Stimulated activated CD8-positive, alpha-beta memory T cell treated with anti-CD3 and anti-CD28 coated beads, Interleukin-7, amount 100 ng/mL, for 48 hours (primary cell): Measurements from ENCODE around the gene MPC2.
A peak's percentile ranks its signal among the peaks of the same experiment; 100 is the strongest.

Experiments
- DNase-seq, 2 donors: peaks; one replicate each; pipeline ENCODE4 v3.0.0-alpha.2; 2020; ENCODE audit warnings: low read depth in 1 of 2; ENCODE audit errors: extremely low read depth in 1 of 2

Gene MPC2

DNA sequence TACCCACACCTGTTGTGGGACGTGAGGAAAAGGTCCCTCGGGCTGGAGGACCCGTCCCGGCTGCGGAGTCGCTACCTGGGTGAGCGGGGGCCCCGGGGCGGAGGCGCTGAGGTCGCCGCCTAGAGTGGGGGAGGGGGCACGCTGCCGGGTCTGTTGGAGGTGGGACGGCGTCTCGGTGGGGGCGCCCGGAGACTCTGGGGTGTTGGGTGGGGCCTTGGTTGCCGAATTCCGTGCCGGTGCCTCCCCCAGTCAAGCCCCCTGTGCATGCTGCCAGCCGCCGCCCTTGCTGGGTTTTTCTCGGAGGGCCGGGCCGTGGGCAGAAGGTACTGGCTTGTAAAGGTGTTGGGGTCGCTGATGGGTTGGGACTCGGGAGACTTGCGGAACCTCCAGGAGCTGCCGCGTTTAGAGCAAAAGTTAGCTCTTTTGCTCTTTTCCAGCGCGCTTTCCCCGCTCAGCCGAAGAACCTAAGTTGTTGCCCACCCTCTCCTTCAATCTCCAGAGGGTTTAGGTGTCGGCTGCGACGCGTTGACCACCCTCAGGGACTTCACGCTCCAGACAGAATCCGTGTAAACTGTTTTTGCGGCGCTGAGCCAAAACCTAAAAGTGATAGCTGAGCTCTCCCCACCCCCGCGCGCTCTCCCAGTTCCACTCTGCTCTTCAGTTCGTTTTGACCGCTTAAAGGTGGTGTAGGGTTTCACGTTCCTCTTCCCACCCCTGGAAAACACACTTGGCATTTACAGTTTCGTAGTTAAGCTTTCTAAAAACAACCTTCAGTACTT is at the start of gene MPC2:
TSS of gene MPC2 (minus strand) at position 143 of the 779 bp plus-strand sequence. CDS start 1,231 bp downstream, outside the sequence.
- peak; percentile 48 to 49 for DNase-seq

DNA sequence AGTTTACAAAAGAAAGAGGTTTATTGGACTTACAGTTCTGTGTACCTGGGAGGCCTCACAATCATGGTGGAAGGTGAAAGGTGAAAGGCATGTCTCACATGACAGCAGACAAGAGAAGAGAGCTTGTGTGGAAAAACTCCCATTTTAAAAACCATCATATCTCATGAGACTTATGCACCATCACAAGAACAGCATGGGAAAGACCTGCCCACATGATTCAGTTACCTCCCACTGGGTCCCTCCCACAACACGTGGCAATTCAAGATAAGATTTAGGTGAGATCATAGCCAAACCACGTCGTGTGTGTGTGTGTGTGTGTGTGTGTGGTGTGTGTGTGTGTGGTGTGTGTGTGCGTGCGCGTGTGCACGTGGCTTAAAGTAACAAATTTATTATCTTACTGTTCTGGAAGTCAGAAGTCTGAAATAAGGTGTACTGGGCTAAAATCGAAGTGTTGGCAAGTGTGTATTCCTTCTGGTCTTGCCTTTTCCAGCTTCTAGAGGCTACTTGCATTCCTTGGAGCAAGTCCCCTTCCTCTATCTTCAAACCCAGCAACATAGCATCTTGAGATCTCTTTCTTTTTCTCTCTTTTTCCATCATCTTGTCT is 48.1 kb upstream of the MPC2 start:
- DNase-seq, result peak in 1 of 2 donors; percentile 4

DNA sequence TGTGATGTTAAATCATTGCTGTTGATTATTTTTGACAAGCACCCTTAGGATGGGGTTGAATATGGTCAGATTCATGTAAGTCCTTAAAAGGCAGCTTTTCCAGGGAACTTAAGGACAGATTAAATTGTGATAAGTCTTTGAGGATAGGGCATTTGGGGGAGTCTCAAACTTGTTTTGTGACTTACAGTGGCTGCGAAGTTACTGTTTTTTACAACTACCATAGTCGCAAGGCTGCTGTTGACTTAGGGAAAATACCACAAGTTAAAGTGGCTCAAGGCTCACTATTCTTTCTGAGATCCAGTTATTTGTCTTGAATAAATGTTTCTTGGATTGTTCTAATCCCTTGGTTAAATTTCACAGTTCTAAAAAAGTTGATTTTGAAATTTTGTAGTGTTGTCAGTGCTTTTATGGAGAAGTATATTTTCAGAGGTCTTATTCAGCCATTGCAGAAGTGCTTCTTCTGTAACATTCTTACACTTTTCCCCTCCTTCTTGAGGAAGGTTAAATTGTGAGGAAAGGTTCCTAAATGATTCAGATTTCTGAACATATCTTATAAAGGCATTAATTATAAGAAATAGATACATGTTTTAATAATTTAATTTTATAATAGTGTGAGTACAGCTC is 47.0 kb upstream of the MPC2 start:
- DNase-seq, result no peak

DNA sequence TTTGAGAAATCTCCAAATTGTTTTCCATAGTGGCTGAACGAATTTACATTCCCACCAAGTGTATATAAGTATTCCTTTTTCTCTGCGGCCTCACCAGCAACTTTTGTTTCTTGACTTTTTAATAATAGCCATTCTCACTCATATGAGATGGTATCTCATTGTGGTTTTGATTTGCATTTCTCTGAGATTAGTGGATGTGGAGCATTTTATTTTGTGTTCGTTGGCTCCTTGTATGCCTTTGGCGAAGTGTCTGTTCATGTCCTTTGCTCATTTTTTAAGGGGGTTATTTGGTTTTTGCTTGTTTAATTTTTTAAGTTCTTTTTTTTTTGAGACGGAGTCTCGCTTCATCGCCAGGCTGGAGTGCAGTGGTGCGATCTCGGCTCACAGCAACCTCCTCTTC is 45.1 kb upstream of the MPC2 start:
- DNase-seq, result no peak

DNA sequence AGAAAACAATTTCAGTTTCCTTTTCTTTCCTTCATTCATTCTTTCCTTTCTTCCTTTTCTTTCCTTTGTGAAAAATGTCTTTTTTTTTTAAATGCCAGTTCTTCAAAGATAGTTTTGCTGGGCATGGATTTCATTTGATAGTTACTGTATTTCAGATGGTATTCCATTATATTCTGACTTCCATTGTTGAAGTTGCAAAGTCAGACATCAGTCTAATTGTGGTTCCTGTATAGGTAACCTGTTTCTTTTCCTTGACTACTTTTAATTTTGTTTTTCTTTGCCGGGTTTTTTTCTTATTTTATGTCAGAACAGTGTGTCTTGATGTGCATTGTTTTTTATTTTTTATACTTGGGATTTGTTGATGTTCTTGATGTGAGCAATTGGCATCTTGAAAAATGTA is 40.4 kb upstream of the MPC2 start:
- DNase-seq, result no peak

DNA sequence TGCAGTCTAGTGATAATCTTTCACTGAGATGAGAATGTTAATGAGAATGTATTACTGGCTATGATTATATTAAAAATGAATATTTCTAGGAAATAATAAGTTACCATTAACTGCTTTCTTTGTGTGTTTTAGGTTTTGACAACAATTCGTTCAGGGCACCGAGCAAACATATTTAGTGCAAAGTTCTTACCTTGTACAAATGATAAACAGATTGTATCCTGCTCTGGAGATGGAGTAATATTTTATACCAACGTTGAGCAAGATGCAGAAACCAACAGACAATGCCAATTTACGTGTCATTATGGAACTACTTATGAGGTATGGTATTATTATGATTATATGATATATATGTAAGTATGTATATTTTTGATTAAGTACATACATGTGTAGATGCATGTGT is 37.8 kb upstream of the MPC2 start:
- DNase-seq, result no peak

DNA sequence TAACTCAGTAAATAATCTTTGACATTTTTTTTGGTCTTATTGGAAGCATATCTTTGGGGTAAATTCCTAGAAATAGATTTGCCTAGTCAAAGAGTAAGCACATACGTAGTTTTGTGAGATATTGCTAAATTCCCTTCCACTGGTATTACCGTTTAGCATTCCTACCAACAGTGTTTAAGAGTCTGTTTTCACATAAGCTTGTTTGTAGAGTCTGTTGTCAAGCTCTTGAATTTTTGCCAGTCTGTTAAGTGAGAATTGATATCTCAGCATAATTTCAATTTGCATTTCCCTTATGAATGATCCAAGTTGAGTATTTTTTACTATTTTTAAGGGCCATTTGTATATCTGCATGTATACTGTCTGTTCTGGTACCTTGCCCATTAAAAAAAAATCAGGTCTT is 37.0 kb upstream of the MPC2 start:
- DNase-seq, result no peak

DNA sequence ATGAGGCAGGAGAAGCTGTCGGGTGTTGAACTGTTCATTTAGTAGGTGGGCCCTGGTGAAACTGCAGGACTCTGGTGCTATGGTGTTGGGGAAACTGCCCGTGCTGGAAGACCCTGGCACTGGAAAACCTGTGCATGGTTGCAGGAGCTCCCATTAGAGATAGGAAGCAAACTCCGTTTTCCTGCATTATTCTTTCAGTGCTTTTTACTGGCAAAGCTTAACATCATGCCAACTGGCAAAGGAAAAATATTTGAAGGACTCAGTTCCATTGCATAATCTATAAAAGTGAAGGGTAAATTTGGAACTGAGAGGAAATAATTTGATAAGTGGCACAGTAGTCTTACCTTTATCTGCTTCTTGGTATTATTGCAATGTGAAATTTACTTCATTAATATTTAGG is 31.7 kb upstream of the MPC2 start:
- DNase-seq, result no peak

DNA sequence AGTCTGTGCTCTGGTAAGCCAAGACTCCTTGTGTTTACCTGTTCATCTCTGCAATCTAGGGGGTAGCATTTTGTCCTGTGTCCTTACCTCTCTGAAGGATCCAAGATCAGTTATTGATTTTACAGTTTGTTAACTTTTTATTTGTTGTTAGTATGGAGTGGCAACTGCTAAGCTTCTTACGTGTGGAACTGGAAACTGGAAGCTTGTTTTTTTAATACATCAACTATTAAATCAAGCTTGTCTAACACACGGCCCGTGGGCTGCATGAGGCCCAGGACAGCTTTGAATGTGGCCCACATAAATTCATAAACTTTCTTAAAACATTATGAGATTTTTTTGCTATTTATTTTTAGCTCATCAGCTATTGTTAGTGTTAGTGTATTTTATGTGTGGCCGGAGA is 29.2 kb upstream of the MPC2 start:
- no peak for DNase-seq

DNA sequence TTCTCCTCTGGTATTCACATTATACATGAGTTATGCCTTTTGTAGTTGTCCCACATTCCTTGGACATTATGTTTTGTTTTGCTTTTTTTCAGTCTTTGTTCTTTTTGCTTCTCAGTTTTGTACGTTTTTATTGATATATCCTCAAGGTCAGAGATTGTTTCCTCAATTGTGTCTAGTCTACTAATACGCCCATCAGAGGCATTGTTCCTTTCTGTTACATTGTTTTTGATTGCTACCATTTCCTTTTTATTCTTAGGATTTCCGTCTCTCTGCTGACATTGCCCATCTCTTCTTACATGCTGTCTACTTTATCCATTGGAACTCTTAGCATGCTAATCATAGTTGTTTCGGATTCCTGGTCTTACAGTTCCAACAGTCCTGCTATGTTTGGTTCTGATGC is 27.8 kb upstream of the MPC2 start:
- no peak for DNase-seq

DNA sequence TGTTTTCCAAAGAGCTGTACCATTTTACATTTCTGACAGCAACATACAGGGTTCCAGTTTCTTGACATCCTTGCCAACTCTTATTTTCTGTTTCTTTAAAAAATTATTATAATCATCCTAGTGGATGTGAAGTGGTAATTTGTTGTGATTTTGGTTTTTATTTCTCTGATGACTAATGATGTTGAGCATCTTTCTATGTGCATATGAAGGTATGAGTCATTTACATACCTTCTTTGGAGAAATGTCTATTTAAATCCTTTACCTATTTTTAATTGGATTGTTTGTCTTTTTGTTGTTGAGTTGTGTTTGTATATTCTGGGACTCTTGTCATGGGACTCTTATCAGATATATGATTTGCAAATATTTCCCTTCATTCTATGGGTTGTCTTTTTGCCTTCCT is 20.8 kb upstream of the MPC2 start:
- no peak for DNase-seq

DNA sequence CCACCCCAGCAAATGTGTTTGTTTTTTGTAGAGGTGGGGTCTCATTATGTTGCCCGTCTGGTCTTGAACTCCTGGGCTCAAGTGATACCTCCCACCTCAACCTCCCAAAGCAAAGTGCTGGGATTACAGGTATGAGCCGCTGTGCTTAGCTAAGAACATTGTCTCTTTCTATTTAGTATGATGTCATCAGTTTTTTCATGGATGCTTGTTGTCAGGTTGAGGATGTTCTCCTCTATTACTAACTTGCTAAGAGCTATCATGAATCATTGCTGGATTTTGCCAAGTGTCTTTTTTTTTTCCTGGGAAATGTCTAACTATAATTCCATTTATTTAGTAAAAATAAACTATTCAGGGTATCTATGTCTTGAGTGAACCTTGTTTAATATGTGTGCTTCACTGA is 19.0 kb upstream of the MPC2 start:
- DNase-seq, result no peak

DNA sequence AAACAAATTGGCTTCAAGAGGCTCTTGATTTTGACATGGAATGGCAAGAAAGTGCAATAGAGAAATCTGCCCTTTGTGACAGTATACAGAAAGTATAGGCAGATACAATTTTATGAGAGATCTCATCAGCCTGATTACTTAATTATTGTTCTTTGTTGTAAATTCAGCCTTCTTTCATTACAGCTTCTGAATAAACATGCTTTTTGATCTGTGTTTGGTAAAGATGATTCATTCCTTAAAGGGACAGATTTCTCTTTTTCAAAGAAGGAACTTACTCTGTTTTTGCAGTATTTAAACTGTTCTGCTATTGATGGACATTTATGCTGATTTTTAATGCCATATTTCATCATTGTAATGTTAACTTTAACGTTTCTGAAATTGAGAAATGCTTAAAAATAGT is 13.7 kb upstream of the MPC2 start:
- DNase-seq, result no peak

DNA sequence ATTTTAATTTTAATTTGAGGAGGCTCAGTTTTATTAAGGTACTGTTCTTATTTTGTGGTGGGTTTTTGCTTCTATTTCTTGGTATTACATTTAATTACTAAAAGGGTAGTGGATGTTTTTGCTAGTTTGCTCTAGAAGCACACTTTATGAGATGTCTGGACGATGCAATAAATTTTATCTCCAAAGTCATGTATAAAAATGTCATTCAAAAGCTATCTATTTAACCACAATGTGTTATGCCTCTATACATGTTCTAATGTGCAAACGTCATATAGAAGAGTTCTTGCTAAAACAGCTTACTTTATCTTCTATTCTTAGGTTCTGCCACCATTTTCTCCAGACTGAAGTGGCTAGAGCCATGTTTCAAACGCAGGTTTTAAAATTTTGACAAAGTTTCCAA is 12.9 kb upstream of the MPC2 start:
- DNase-seq, result no peak

DNA sequence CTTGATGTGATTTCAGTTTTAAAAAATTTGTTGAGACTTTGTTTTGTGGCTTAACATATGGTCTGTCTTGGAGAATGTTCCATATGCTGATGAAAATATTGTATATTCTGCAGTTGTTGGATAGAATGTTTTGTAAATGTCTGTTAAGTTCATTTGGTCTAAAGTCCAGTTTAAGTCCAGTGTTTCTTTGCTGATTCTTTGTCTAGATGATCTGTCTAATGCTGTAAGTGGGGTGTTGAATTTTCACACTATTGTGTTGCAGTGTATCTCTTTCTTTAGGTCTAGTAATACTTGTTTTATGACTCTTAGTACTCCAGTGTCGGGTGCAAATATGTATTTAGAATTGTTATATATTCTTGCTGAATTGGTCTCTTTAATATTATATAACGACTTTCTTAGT is 10.9 kb upstream of the MPC2 start:
- no peak for DNase-seq

DNA sequence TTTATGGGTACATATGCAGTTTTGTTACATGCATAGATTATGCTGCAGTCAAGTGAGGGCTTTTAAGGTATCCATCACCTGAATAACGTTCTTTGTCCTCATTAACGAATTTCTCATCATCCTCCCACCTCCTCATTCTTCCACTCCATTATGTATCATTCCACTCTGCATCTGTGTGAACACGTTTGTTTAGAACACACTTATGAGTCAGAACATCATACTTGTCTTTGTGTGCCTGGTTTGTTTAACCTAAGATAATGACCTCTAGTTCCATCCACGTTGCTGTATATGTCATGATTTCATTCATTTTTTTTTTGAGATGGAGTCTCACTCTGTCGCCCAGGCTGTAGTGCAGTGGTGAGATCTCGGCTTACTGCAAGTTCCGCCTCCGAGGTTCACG is 6.7 kb upstream of the MPC2 start:
- no peak for DNase-seq

DNA sequence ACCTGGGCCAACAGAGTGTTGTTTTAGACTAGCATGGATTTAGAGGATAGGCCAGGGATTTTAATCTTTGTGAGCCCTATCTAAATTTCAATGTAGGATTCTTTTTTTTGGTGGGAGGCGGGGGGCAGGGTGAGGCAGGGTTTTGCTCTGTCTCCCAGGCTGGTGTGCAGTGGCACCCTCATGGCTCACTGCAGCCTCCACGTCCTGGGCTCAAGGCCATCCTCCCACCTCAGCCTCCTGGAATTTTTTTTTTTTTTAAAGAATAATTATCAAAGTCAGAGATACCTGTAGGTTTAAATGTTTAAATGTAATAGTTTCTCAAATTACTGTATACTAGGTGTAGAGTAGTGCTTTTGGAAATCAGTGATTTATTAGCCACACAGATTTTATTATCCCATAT is 3.4 kb upstream of the MPC2 start:
- DNase-seq, result no peak

DNA sequence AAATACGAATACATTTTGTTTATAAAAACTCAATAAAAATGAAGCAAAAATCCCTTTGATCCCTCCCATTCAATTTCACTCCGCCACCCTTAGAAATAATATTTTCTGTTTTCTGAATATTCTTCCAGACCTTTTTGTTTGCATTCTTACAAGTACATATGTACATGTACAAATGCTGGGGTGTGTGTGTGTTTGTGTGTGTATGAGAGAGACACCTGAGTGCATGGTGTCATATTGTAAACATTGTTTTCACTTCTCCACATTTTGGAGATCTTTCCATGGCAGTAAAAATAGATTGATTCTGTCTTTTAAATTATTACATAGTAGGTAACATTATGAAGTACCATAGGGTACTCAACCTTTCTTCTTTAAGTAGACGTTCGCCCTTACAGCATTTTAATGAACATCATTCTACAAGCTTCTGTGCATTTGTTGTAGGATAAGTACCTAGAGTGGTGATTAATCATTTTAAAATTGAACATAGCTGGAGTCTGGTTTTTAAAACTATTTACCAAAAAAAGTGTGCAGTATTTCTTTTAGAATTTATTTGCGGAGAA is 1.3 kb upstream of the MPC2 start:
- DNase-seq, result no peak

DNA sequence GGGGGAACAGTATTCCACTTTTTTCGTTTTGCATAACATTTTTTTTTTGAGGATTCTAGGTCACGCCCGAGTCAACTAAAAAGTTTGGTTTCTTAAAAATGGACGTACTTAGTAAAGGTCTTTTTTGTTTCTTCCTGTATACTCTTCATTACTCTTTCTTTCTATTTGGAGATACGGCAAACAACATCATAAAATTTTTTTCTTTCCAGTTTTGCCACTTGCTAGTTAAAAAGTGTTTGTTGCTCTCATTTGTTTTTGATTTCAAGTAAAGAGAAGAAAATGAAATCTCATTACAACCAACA is 788 bp upstream of the MPC2 start:
- DNase-seq, result no peak

DNA sequence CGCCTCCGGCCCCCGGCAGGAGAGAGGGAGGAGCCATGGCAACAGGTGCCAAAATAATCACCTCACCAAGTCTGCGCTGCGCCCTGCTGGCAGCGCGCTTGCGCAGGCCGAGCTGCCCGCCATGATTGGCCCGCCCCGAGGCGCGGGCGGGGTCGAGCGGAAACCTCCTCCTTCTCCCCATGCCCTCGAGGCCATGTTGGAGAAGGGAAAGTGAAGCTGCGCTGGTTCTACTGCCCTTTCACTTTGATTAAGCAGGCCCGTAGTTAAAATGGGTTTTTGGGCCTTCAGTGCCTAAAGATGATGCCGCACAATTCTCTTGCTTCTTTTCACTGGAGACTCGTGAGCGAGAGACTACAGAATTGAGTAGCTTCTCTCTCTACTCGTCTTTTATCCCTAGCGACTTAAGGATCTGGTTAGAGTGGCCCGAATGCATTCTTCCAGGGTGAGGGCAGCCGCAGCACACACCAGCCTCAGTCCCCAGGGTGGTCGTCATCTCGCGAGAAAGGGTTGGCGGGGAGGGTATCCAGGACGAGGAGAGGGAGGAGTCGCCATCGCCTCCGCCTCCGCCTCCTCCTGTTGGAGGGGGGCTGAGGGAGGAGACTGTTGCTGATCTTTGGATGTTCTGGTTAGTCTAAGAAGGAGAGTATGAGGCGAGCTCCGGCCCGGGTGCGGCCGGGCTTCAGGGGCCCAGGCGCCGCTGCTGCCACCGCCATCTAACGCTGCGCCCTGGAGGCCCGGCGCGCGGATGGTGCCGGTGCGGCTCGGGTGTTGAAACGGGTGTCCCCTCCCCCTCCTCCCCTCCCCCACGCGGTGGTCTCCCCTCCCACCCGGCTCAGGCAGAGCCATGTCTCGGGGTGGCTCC is 573 bp downstream of the MPC2 start, which contains the start of gene DCAF6:
TSS of gene DCAF6 (plus strand) at position 616 of the 862 bp plus-strand sequence. CDS start at position 845, 229 bp downstream.
- DNase-seq, result peak; percentile 93 to 94
